HG03432 (cell line): ENCODE measurements around the gene EVI2A.
A peak's percentile ranks its signal among the peaks of the same experiment; 100 is the strongest.
"Not testable (repeated sequence)": the region's sequence is repeated elsewhere in the genome, so short reads cannot be mapped to it uniquely, and the experiment has no call there.

Experiments used
- ATAC-seq: cut with Tn5 transposase; IDR thresholded peaks from one replicate; pipeline ENCODE4 v1.9.1; 2021; ENCODE audit warnings: mild to moderate bottlenecking, moderate library complexity; ENCODE audit not compliant: unreplicated experiment

EVI2A gene

DNA sequence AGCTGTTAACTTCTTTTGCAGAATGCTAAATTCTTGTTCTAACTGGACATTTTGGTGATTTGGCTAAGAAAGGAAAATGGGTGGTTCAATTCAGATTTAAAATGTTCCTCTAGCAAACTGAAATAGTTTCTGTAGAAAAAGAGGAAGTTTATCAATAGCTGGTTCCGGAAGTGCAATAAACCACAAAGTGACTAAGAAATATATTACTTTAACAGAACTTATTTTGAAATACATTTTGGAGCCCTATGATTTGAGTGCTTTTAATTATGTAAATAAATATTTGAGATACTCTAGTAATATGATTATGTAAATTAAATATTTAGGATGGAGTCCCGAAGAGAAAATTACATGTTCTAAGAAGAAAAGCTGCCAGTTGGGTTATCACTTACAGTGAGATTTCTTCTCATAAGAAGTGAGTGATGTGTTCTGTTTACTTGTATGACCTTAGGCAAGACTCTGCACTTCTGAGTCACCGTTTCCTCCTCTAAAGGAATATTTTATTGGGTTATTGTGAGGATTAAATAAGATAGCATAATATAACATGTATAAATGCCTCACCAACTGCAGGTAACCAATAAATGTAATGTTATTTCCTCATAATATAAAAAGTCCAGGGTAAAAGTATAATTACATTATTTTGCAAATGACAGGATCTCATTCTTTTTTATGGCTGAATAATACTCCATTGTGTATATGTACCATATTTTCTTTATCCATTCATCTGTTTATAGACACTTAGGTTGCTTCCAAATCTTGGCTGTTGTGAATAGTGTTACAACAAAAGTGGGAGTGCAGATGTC lies 7.2 kb downstream of the EVI2A start, which contains the start of gene EVI2B:
Gene EVI2B, minus strand, starts transcription at position 73 of the 800 bp plus-strand sequence. CDS start 8,445 bp downstream, outside the sequence.
- peak; percentile 36 for ATAC-seq

DNA sequence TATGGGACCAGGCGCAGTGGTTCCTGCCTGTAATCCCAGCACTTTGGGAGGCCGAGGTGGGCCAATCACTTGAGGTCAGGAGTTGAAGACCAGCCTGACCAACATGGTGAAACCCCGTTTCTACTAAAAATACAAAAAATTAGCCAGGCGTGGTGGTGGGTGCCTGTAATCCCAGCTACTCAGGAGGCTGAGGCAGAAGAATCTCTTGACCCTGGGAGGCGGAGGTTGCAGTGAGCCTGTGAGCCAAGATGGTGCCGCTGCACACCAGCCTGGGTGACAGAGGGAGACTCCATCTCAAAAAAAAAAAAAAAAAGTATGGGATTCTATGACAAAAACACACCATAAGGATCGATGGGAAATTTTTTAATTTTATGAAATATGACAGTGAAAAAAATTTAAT lies 9.2 kb downstream of the EVI2A start:
- ATAC-seq = not testable (repeated sequence)

DNA sequence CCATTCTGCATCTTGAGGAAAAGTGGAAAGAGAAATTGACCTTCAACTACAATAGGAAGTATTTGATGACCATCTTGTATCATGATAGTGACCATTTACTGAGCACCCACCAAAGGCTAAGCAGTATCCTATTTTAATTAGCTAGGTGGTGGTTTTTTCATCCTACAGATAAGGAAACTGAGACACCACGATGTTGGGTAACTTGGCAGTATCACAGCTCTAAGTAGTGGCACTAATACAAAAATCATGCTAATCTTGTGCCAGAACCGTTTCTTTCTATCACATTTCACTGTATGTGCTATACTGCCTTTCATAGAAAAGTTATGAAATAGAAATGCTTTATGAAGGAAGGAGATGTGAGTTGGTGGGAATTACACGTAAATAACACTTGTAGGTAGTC lies 9.9 kb downstream of the EVI2A start:
- ATAC-seq = no peak

DNA sequence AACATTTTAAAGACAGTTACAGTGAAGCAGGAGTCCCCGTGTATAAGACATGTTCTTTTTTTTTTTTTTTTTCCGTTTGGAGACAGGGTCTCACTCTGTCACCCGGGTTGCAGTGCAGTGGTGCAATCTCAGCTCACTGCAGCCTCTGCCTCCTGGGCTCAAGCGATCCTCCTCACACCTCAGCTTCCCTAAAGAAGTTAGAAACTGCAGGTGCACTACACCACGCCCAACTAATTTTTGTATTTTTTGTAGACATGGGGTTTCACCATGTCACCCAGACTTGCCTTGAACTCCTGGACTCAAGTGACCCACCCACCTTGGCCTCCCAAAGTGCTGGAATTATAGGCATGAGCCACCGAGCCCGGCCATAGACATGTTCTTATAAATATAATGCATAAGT lies 10.5 kb downstream of the EVI2A start:
- no peak for ATAC-seq

DNA sequence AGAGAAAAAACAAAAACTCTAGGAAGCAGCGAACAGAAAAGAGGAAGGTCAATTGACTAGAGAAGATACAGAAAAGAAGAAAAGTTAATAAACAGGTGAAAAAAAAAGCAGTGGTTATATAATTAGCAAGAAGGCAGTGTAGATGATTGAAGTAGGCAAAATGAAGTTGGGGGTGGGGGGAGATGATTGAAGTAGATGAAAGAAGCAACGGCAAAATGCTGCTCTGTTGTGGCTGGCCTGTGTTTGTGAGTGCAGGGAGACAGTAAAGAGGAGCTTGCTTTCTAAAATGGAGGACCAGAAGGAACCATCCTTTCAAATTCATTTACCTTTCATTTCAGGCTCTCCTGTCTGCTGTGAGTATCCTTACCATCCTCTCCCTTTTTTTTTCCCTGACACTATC lies 11.2 kb downstream of the EVI2A start:
- ATAC-seq = no peak

DNA sequence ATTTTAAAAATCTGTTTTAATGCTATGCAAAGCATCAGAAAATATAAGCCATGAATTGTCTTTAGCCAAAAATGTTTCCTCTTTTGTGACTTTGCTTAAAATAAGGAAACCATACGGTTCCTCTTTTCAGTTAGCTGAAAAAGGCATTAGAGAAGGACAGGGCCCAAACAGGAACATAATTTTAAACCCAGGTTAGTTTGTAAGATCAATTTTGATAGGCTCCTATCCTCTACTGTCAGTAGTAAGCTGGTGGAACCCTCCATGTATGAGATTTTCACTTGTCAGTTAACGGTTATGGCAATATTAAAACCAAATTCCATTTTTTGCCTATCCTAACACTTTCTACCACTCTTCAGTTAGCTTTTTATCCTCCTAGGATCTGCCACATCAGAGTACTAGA lies 11.9 kb downstream of the EVI2A start:
- ATAC-seq = no peak

DNA sequence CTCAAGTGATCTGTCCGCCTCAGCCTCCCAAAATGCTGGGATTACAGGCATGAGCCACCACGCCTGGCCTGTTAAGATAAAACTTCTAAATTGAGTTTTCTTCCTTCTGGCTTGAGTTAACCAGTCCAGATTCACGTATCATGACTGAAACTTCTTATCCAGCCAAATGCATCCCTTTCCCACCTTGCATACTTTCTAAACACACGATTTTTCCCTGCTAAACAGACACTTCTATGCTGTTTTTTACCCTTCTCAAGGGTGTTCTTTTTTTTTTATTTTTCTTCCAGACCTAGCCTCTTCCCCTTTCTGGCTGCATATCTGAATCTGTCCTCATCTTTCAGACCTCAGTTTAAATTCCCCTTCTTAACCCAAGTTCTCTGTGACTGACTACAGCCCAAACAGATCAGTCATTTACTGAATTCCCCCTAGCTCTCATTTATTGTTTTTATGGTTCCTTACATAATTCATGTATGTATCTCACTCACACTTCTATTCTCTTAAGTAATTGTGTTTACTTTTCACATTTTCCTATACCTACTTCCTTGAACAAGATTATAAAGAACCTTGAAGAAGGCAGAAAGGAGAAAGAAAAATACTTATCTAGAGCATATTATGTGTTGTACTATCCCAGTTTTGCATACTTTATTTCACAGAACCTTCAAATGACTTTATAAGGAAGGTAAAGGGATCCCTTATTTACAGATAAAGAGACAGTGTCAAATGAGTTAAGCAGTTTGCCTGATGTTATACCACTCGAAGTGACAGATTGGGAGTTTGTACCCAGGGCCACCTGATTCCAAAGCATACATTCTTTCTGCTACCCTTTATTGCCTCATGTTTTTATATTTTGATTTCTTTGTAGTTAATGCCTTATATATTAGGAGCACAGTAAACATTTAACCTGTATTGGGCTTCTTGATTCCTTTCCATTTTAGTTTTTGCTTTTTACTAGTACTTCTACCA lies 12.8 kb downstream of the EVI2A start:
- ATAC-seq = no peak

DNA sequence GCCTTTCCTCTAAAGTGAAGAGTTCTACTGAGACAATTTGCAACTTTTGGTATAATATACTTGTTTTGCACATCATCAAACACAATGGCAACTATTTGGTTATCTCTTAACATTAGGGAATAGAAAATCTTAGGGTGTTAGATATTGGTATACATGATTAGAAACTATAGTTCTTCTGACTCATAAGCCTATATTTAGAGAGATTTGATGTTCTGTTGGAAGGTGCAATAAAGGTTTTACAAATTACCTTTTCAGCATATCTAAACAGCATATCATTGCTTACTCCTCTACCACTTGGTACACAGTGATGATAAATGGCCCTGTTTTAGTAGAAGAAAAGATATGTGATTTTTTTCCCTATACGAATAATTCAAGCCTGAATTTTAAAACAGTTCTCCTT lies 13.8 kb downstream of the EVI2A start:
- ATAC-seq = no peak

DNA sequence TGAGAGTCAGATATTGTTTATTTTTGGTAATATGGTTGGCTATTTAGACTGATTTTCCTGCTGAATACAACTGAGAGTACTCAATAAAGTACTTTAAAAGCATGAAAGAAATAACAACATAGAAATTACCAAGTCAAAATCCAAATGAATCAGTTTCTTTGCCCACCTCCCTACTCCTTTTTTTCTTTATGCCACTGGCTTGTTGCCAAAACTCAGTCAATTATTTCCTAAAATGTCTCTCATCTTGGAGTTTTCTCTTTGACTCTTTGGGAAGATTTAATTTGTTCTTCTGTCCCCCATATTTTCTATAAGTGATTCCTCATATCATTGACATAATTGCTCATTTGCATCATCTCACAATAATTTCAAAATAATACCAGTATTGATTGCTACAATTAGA lies 21.8 kb downstream of the EVI2A start:
- no peak for ATAC-seq

DNA sequence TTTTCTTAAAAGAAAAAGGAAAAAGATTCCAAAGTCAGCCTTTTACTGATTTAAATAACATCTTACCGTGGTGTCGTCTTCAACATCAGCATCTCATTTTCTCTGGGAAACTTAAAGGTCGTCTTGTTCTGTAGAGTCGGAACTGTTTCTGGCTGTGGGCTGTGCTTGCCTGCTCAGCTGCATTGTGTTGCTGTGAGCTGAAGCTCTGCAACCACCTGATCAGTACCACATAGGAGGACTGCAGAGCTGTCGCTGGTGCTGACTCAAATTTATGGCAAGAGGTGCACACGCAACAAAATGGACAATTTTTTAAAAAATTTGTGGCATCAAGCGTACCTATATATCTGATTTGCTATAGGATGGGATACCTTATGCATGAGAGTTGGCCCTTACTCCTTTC lies 24.3 kb downstream of the EVI2A start, which contains the start of gene OMG:
Gene OMG, minus strand, starts transcription at position 150 of the 400 bp plus-strand sequence. CDS start 908 bp downstream, outside the sequence.
- ATAC-seq = no peak

DNA sequence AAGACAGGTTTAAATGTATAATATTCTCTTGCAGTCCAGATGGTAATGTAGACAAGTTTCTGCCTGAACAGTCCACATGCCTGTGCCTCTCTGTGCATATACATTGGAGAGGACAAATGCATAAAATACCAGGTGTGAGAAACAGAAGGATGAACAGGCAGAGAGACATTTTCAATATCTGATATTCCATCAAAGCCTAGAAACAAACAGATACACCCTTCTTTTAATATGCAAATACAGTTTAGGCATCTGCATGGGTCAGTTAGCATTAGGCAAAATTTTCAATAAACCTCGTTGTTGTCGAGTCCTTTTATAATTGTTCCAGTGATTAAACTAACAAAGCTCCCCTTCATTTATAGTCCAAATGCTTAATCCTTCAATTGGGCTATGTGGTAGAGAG lies 25.3 kb downstream of the EVI2A start:
- ATAC-seq = no peak

DNA sequence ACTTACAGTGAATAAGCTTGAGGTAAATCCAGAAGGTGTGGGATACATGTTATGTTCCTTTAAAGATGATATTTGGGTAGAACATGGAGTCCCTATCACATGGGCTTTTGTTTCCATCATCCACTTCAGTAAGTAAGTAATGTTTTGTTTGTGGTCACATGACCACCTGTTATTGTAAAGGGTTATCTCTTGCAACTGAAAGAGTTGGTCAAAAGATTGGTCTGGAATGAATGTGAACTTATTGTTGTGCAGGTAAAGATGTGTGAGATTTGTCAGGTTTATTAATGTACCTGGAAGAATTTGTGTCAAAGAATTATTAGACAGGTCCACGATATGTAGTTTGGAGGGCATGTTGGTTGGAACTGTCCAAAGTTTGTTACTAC lies 25.9 kb downstream of the EVI2A start:
- no peak for ATAC-seq

DNA sequence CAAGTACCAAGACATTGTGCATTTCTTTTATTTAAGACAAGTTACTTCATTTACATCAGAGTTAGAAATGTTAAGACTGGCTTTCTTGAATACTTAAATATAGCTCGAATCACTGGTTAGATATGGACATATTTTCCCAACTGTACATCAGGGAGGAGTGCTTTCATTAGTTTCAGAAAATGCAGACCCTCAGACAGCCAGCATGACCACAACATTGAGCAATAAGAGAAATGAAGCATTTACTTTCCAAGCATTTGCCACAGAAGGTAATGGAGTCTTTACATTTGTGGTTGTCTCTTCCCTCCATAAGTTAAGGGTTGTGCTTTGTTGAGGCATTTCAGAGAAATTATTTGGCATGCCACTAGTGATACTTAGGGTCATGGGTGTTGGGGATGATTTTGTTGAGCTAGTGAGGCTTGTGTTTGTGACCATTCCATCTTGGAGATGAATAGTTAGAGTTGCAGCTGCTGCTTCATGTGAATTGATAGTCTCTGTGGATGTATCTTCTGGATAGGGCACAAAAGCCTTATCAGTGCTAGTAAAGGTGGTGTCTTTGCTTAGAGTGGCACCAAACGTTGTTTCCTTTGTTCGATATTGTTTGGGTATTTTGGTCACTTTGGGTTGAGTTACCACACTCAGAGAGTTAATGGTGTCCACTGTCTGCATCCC lies 26.5 kb downstream of the EVI2A start:
- ATAC-seq = no peak

DNA sequence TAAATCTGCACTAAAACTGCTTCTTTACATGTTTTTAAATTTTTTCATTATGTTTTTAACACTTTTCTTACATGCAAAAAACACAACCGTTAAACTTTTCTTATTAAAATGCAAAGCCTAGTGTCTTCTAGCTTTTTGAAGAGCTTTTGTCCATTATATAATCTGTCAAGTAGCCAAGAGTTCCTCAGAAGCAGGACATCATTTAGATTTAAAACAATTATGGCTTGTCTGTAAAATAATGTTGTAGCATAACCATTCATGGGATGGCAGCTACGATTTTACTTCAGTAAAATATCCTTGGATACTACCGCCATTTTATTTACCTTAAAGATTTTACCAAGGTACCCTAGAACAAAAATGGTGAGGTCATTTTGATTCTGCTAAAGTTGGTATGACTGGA lies 27.2 kb downstream of the EVI2A start:
- no peak for ATAC-seq

DNA sequence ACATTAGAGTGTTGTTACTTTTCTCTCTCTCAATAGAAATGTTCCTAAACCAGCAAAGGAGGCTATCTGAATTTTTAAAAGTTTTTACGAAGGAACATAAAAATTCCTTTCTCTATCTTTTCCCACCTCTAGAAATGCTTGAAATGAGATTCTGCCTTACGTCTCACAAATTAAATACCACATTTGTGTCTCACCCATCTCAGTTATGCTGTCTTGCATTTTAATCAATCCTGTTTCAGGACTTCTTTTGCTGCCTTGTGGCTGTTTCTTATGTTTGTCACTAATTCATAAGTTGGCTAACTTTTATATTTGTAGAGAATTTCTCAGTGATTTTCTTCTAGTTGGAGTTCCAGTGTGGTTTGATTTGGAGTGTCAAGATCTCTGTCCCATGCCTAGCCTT lies 27.8 kb downstream of the EVI2A start:
- no peak for ATAC-seq

DNA sequence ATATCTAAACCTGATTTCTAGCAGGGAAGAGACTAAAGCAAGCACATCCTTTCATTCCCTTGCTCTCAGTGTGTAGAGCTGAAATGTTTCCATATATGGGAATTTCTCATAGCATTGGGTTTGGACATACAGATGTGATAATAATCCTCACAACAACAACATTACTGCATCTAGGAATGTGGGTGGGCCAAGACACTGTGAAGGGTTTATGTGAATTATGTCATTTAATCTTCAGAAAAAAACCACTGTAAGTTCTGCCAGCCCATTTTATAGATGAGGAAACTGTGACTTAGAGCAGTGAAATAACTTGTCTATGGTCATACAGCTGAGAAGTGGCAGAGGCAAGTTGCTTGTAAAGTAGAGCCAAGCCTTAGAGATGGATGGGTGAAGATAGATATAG lies 29.6 kb downstream of the EVI2A start:
- no peak for ATAC-seq

DNA sequence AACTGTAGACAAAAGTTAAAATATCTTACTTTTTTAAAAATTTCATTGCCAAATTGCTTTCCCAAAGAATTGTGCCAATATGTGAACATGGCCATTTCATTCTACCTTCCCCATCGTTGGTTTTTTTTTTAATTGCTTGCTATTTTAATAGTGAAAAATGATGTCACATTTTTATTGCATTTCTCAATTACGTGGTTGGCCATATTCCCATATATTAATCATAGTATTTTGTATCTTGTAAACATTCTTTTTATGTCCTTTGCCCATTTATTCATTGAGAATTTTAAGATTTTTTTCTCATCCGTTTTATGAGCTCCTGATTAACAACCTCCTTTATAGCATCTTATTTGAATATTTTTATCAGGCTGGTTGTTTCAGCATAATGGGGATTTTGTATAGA lies 31.6 kb downstream of the EVI2A start:
- ATAC-seq = no peak

DNA sequence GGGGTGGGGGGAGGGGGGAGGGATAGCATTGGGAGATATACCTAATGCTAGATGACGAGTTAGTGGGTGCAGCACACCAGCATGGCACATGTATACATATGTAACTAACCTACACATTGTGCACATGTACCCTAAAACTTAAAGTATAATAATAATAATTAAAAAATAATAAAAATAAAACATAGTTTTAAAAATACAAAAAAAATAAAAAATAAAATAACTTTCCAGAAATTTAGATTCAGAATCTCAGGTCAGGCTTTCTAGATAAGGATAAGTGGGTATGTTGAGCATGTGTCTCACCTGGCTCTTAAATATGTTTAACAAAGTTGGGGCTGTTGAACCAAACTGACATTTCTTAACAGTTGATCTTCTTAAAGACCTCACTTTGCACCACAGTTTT lies 33.5 kb downstream of the EVI2A start:
- ATAC-seq = not testable (repeated sequence)

DNA sequence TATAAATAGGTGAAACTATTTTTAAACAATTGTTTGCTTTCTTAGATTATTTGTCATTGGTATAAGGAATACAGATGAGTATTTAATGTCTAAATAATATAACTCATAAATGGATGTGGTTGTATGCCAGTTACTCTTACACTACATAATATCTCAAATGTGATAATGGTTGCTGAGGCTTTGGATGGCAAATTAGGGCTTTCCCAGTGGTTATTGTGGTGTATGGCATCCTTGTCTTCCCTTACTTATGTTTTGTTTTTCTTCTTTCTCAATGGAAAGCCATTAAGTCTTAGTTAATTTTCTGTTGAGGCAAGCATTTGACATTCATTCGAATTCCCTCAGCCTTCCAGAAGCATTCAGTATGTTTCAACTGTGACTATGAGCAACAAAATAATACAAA lies 34.8 kb downstream of the EVI2A start:
- ATAC-seq = no peak

DNA sequence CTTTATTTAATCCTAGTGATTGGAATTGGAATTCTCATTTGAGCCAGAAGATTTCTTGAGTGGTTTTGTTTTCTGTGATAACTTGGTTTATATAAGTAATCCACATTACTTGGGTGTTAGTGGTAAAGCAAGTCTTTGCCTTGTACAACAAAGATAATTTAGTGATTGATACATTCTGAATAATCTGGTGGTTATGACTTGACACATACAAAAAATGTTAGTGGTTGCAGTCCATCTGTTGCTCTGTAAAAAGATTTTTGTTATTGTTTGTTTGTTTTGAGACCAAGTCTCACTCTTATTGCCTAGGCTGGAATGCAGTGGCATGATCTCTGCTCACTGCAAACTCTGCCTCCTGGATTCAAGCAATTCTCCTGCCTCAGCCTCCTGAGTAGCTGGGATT lies 37.6 kb downstream of the EVI2A start:
- no peak for ATAC-seq

DNA sequence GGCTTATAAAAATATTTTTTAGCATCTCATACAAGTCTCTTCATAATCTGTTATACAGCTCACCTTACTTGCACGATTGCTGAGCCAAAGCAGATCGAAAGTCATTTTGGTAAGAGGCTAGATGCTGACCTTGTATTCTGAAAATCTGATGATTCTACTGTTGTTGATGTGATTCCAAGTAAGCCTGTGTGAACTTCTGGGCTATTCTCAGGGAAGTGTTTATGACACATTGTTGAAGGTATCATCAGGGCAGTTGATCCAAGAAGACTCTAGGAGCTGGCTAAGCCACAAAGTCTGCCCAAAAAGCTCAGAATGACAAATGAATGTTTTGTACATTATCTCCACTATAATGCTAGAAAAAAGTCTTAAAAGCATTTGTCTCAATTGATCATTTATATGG lies 40.4 kb downstream of the EVI2A start:
- no peak for ATAC-seq
